Fibroblast of lung (primary cell): ENCODE measurements around the gene APP. TPM values are rescaled to one million over a fixed set of nuclear protein-coding genes. Genes with fewer than 3 reads are reported as not detected.

ENCODE experiments used
- DNase-seq, 2 donors: peaks; one replicate each; pipeline versions ENCODE4 v3.0.0 to v3.0.0-alpha.2; 2010; ENCODE audit warnings: low read depth in 2 of 2
- H2AFZ ChIP-seq: 2 replicates; pipeline ENCODE4 v1.5.1; 2012; ENCODE audit warnings: low read length, control low read depth, inconsistent platforms
- H3K27ac ChIP-seq: 2 replicates; pipeline ENCODE4 v1.5.1; 2011; ENCODE audit warnings: low read length, control low read depth; ENCODE audit not compliant: insufficient read depth
- H3K27me3 ChIP-seq: 2 replicates; pipeline ENCODE4 v1.5.1; 2011; ENCODE audit warnings: mild to moderate bottlenecking, low read length; ENCODE audit not compliant: control insufficient read depth, insufficient read depth
- H3K36me3 ChIP-seq: 2 replicates; pipeline ENCODE4 v1.5.1; 2011; ENCODE audit warnings: low read length; ENCODE audit not compliant: control insufficient read depth, insufficient read depth
- H3K4me1 ChIP-seq: 2 replicates; pipeline ENCODE4 v1.5.1; 2011; ENCODE audit warnings: low read length; ENCODE audit not compliant: control insufficient read depth, insufficient read depth; ENCODE audit errors: extremely low read depth
- H3K4me2 ChIP-seq: 2 replicates; pipeline ENCODE4 v1.5.1; 2011; ENCODE audit warnings: low read length, control low read depth; ENCODE audit not compliant: insufficient read depth; ENCODE audit errors: extremely low read depth
- H3K4me3 ChIP-seq, 4 experiments: fragments of 200-600 bp in 1 of 4; sonication (generic) in 1 of 4; replicated peaks in 1 of 4; 2 replicates each; pipeline ENCODE4 v1.5.1; 2011 to 2016; ENCODE audit warnings: low read length in 4 of 4, low read depth in 3 of 4, mild to moderate bottlenecking in 3 of 4, control low read depth in 2 of 4, inconsistent platforms in 1 of 4, mixed read lengths in 1 of 4; ENCODE audit not compliant: insufficient read depth in 1 of 4; ENCODE audit errors: control extremely low read depth in 1 of 4
- H3K79me2 ChIP-seq: 2 replicates; pipeline ENCODE4 v1.5.1; 2012; ENCODE audit warnings: mild to moderate bottlenecking, low read length, inconsistent platforms; ENCODE audit not compliant: control insufficient read depth, insufficient read depth
- H3K9ac ChIP-seq: 2 replicates; pipeline ENCODE4 v1.5.1; 2011; ENCODE audit warnings: mild to moderate bottlenecking, low read length, control low read depth; ENCODE audit not compliant: insufficient read depth
- H3K9me3 ChIP-seq: 2 replicates; pipeline ENCODE4 v1.5.1; 2012; ENCODE audit warnings: low read depth, low read length; ENCODE audit not compliant: control insufficient read depth, insufficient read depth
- H4K20me1 ChIP-seq: 2 replicates; pipeline ENCODE4 v1.5.1; 2011; ENCODE audit warnings: low read length; ENCODE audit not compliant: control insufficient read depth, insufficient read depth; ENCODE audit errors: extremely low read depth
- CTCF ChIP-seq, 2 donors: IDR thresholded peaks in 1 of 2; conservative IDR thresholded peaks in 1 of 2; 1 replicate in 1 of 2; 2 replicates in 1 of 2; pipeline ENCODE4 v1.5.1; 2011 to 2012; ENCODE audit warnings: low read length in 2 of 2, control low read depth in 1 of 2, inconsistent platforms in 1 of 2, low read depth in 1 of 2, mild to moderate bottlenecking in 1 of 2
- EZH2 ChIP-seq: IDR thresholded peaks from 2 replicates; pipeline ENCODE4 v1.5.1; 2012; ENCODE audit warnings: low read length, control low read depth, mild to moderate bottlenecking; ENCODE audit errors: missing control alignments
- polyA plus RNA-seq, 2 donors: library from polyadenylated mRNA; depleted of rRNA in 1 of 2; stranded (reverse) in 1 of 2; unstranded in 1 of 2; fragments of >200 nt; gene quantifications; 2 replicates each; pipeline ENCODE4 v1.2.1, GENCODE V29; 2011 to 2012; ENCODE audit warnings: missing spikeins in 1 of 2
- total RNA-seq: library from RNA; depleted of rRNA; stranded (reverse); fragments of >200 nt; gene quantifications from 2 replicates; pipeline ENCODE4 v1.2.1, GENCODE V29; 2014

The APP gene
- total and polyA plus RNA-seq, 2 donors (not counting 1 experiment from before 2014, with no cell fraction given): 633 to 1,088 TPM

- H3K9ac ChIP-seq: no peak overlapping the region
- TF ChIP-seq EZH2 (no peak), CTCF (conservative IDR thresholded peaks at IDR 0.05 in 1 of 2, IDR thresholded peaks at IDR 0.05 in 1 of 2; ENCODE audit: low read depth in 1 of 2, low read length in 2 of 2) (no peak)
Measured at GRCh38 chr21:25931765-25932164, 238.8 kb downstream of the APP start.

GRCh38 chr21:25929856-25930520, 240.6 kb downstream of the APP start:
- H2AFZ ChIP-seq: no peak overlapping the region
- no peak overlapping the region for H3K4me3 ChIP-seq
- H3K9ac ChIP-seq: no peak overlapping the region
- no peaks in the 10 kb centered on the region for H3K27me3 ChIP-seq
- no peaks in the 10 kb centered on the region for H3K36me3 ChIP-seq
- no peaks in the 10 kb centered on the region for H4K20me1 ChIP-seq
- no peaks in the 10 kb centered on the region for H3K9me3 ChIP-seq
- H3K27ac ChIP-seq: no peak overlapping the region
- peak; percentile 39 to 80 for DNase-seq
- TF ChIP-seq EZH2: no peak
- no peak for TF ChIP-seq CTCF (conservative IDR thresholded peaks at IDR 0.05 in 1 of 2, IDR thresholded peaks at IDR 0.05 in 1 of 2; ENCODE audit: low read depth in 1 of 2, low read length in 2 of 2)
- H3K4me1 ChIP-seq: peaks cover 5% of the 10 kb centered on the region
- no peak overlapping the region for H3K4me2 ChIP-seq
- no peaks in the 10 kb centered on the region for H3K79me2 ChIP-seq

More at GRCh38 chr21:25931765-25932164, 238.8 kb downstream of the APP start:
- no peaks in the 10 kb centered on the region for H3K9me3 ChIP-seq
- no peak overlapping the region for H3K4me2 ChIP-seq
- H3K36me3 ChIP-seq: no peaks in the 10 kb centered on the region
- DNase-seq: no peak
- H2AFZ ChIP-seq: no peak overlapping the region
- no peak overlapping the region for H3K4me3 ChIP-seq
- no peaks in the 10 kb centered on the region for H3K27me3 ChIP-seq
- H4K20me1 ChIP-seq: no peaks in the 10 kb centered on the region
- H3K27ac ChIP-seq: no peak overlapping the region
- peaks cover 8% of the 10 kb centered on the region for H3K4me1 ChIP-seq
- no peaks in the 10 kb centered on the region for H3K79me2 ChIP-seq

- H4K20me1 ChIP-seq: no peaks in the 10 kb centered on the region
- no peaks in the 10 kb centered on the region for H3K36me3 ChIP-seq
- no peak overlapping the region for H3K27ac ChIP-seq
- H3K9me3 ChIP-seq: no peaks in the 10 kb centered on the region
- H3K4me1 ChIP-seq: peaks cover 4% of the 10 kb centered on the region
- no peaks in the 10 kb centered on the region for H3K27me3 ChIP-seq
- no peak for TF ChIP-seq EZH2
- no peak for TF ChIP-seq CTCF (conservative IDR thresholded peaks at IDR 0.05 in 1 of 2, IDR thresholded peaks at IDR 0.05 in 1 of 2; ENCODE audit: low read depth in 1 of 2, low read length in 2 of 2)
- no peak overlapping the region for H2AFZ ChIP-seq
- no peak overlapping the region for H3K4me3 ChIP-seq
- no peaks in the 10 kb centered on the region for H3K79me2 ChIP-seq
- no peak overlapping the region for H3K4me2 ChIP-seq
- no peak overlapping the region for H3K9ac ChIP-seq
- DNase-seq: no peak
Measured at GRCh38 chr21:25927195-25927880, 243.2 kb downstream of the APP start.
